K562 (cell line): ENCODE data around the gene NLRC3. TPM values are rescaled to one million over a fixed set of nuclear protein-coding genes. Genes with fewer than 3 reads are reported as not detected.

Experiments
- BMI1 ChIP-seq: fragments of 150-350 bp; IDR thresholded peaks from 2 replicates; pipeline ENCODE4 v1.6.1; 2014; ENCODE audit warnings: low read length
- BRF1 ChIP-seq: IDR thresholded peaks from 3 replicates; pipeline ENCODE4 v1.6.1; 2011; ENCODE audit warnings: borderline replicate concordance, mild to moderate bottlenecking; ENCODE audit not compliant: insufficient read length; ENCODE audit errors: extremely low read depth
- DPF2 ChIP-seq: fragments of 450-650 bp; IDR thresholded peaks from 2 replicates; pipeline ENCODE4 v1.6.1; 2016
- GABPB2 ChIP-seq: fragments of 250-450 bp; sonication (Bioruptor Pico); conservative IDR thresholded peaks from 2 replicates; pipeline ENCODE4 v1.5.1; 2021; ENCODE audit warnings: mild to moderate bottlenecking
- HDAC2 ChIP-seq: fragments of 450-650 bp; IDR thresholded peaks from 2 replicates; pipeline ENCODE4 v1.6.1; 2016; ENCODE audit warnings: mild to moderate bottlenecking
- NR2C1 ChIP-seq, 2 experiments: fragments of 450-650 bp; IDR thresholded peaks; 2 replicates each; pipeline ENCODE4 v1.6.1; 2017; ENCODE audit warnings: mild to moderate bottlenecking in 2 of 2, antibody characterized with exemption in 1 of 2, inconsistent platforms in 1 of 2, missing compliant biosample characterization in 1 of 2, missing genetic modification characterization in 1 of 2
- POU5F1 ChIP-seq: fragments of 150-350 bp; IDR thresholded peaks from 2 replicates; pipeline ENCODE4 v1.6.1; 2014; ENCODE audit warnings: borderline replicate concordance, low read length, low read depth, mild to moderate bottlenecking; ENCODE audit not compliant: partially characterized antibody
- SMARCC2 ChIP-seq: fragments of 450-650 bp; IDR thresholded peaks from 2 replicates; pipeline ENCODE4 v1.6.1; 2017; ENCODE audit warnings: antibody characterized with exemption, moderate library complexity, mild to moderate bottlenecking, low read depth
- TBL1XR1 ChIP-seq, 2 experiments: IDR thresholded peaks; 2 replicates each; pipeline ENCODE4 v1.6.1; 2012; ENCODE audit warnings: improper control_type of control experiment in 2 of 2, low read length in 2 of 2, mild to moderate bottlenecking in 1 of 2
- ZNF165 ChIP-seq: fragments of 250-450 bp; sonication (Bioruptor Pico); IDR thresholded peaks from 2 replicates; pipeline ENCODE4 v1.4.0; 2020; ENCODE audit warnings: borderline replicate concordance
- ZNF224 ChIP-seq: sonication (generic); formaldehyde crosslinking; IDR thresholded peaks from 2 replicates; pipeline ENCODE4 v1.8.0; 2022; ENCODE audit warnings: mild to moderate bottlenecking, missing genetic modification reagents
- polyA plus RNA-seq, 8 experiments: library from polyadenylated mRNA; depleted of rRNA in 4 of 8; stranded (reverse) in 5 of 8; unstranded in 3 of 8; fragments of >200 nt; fragmentation: Nextera tagmentation in 2 of 8; fragmentation: Illumina TruSeq in 1 of 8; extraction: Ambion mirVana in 2 of 8; extraction: Trizol in 1 of 8; gene quantifications; 2 replicates each; pipeline versions ENCODE4 v1.2.1 to v1.2.3, GENCODE V29; 2011 to 2014; ENCODE audit warnings: inconsistent platforms in 1 of 8, missing spikeins in 1 of 8
- total RNA-seq, 7 experiments: library from RNA; depleted of rRNA in 6 of 7; stranded (reverse); fragments of >200 nt in 6 of 7; fragmentation: Illumina TruSeq in 2 of 7; extraction: Trizol in 2 of 7; gene quantifications; 2 replicates each; pipeline versions ENCODE4 v1.2.1 to v1.2.3, GENCODE V29; 2011 to 2021; ENCODE audit warnings: low replicate concordance in 1 of 7
- TF ChIP-seq, protein P1 (sequence below): sonication (generic); formaldehyde crosslinking; IDR thresholded peaks from 2 replicates; pipeline ENCODE4 v1.8.1; 2023; ENCODE audit warnings: mild to moderate bottlenecking, missing genetic modification reagents
- TF ChIP-seq, protein P2 (sequence below), 2 experiments: fragments of 450-650 bp; conservative IDR thresholded peaks; 2 replicates each; pipeline ENCODE4 v1.6.1; 2017; ENCODE audit warnings: mild to moderate bottlenecking in 2 of 2, moderate library complexity in 2 of 2
- TF ChIP-seq, protein P3 (sequence below): IDR thresholded peaks from 2 replicates; pipeline ENCODE4 v1.6.1; 2011; ENCODE audit warnings: borderline replicate concordance, low read depth, mild to moderate bottlenecking, moderate library complexity, low read length; ENCODE audit not compliant: insufficient read depth, poor library complexity, severe bottlenecking
- TF ChIP-seq, protein P4 (sequence below): fragments of 450-650 bp; IDR thresholded peaks from 2 replicates; pipeline ENCODE4 v1.6.1; 2016; ENCODE audit warnings: antibody characterized with exemption
- TF ChIP-seq, protein P5 (sequence below): fragments of 150-350 bp; IDR thresholded peaks from 2 replicates; pipeline ENCODE4 v1.6.1; 2014; ENCODE audit warnings: low read depth, mild to moderate bottlenecking, low read length, borderline replicate concordance

The NLRC3 gene
- total and polyA plus RNA-seq, 9 of the 15 experiments (the other 6 are each of a cell fraction or from before 2014, with no cell fraction given): 0.03 to 0.13 (median 0.03) TPM; not detected in 4

DNA sequence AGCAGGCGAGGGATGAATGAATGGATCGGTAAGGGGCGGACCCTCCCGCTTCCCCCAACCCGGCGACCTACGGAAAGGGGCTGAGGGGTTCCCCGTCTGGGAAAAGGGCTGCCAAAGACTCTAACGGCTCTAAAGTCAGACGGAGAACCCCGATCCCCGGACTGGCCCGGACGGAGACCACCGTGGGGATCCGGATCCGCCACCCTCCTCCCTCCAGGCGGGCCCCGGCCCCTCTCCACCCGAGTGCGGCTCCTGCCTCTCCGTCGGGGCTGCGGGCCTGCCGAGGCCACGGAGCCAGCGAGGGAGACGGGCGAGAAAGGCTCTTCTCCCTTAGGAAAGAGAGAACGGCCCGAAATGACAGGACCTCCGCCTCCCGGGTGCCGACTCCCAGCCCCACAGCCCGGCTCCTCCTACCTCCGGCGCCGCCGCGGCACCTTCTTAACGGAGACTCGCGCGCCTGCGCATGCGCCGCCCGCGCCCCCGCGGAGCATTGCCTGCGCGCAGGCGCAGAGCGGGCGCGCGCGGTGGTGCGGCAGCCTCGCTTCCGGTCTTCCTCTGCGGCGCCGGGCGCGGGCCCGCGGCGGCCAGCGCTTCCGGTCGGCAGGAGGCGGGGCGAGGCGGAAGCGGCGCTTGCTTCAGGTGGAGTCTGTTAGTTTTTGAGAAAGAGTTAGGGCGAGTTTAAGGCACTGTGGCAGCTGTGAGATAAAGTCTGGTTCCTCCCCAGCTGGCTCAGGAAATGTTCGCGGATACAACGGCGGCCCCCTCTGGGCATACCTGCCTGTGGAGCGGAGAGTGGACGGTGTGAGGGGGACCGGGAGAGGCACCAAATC lies 34.2 kb upstream of the NLRC3 start, which contains the start of gene SLX4 (continued):
- TF ChIP-seq POU5F1: peak; percentile 89
- no peak for TF ChIP-seq NR2C1 (IDR thresholded peaks at IDR 0.05)
- no peak for TF ChIP-seq NR2C1 (tag; IDR thresholded peaks at IDR 0.05)
- TF ChIP-seq, protein P1, sequence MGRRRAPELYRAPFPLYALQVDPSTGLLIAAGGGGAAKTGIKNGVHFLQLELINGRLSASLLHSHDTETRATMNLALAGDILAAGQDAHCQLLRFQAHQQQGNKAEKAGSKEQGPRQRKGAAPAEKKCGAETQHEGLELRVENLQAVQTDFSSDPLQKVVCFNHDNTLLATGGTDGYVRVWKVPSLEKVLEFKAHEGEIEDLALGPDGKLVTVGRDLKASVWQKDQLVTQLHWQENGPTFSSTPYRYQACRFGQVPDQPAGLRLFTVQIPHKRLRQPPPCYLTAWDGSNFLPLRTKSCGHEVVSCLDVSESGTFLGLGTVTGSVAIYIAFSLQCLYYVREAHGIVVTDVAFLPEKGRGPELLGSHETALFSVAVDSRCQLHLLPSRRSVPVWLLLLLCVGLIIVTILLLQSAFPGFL (CRISPR knock-in tag): no peak
- TF ChIP-seq HDAC2: 0 out of 2 replicates have a peak, but pooled peaks have one; percentile 66
- TF ChIP-seq, protein P2, sequence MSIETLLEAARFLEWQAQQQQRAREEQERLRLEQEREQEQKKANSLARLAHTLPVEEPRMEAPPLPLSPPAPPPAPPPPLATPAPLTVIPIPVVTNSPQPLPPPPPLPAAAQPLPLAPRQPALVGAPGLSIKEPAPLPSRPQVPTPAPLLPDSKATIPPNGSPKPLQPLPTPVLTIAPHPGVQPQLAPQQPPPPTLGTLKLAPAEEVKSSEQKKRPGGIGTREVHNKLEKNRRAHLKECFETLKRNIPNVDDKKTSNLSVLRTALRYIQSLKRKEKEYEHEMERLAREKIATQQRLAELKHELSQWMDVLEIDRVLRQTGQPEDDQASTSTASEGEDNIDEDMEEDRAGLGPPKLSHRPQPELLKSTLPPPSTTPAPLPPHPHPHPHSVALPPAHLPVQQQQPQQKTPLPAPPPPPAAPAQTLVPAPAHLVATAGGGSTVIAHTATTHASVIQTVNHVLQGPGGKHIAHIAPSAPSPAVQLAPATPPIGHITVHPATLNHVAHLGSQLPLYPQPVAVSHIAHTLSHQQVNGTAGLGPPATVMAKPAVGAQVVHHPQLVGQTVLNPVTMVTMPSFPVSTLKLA (conservative IDR thresholded peaks at IDR 0.05): 0 out of 4 replicates have a peak, but pooled peaks of 1 of the 2 experiments have one; percentile 40
- 0 out of 2 replicates have a peak, but pooled peaks have one; percentile 10 for TF ChIP-seq ZNF165
- no peak for TF ChIP-seq SMARCC2
- TF ChIP-seq GABPB2: no peak
- TF ChIP-seq, protein P3, sequence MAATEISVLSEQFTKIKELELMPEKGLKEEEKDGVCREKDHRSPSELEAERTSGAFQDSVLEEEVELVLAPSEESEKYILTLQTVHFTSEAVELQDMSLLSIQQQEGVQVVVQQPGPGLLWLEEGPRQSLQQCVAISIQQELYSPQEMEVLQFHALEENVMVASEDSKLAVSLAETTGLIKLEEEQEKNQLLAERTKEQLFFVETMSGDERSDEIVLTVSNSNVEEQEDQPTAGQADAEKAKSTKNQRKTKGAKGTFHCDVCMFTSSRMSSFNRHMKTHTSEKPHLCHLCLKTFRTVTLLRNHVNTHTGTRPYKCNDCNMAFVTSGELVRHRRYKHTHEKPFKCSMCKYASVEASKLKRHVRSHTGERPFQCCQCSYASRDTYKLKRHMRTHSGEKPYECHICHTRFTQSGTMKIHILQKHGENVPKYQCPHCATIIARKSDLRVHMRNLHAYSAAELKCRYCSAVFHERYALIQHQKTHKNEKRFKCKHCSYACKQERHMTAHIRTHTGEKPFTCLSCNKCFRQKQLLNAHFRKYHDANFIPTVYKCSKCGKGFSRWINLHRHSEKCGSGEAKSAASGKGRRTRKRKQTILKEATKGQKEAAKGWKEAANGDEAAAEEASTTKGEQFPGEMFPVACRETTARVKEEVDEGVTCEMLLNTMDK: no peak
- TF ChIP-seq, protein P4, sequence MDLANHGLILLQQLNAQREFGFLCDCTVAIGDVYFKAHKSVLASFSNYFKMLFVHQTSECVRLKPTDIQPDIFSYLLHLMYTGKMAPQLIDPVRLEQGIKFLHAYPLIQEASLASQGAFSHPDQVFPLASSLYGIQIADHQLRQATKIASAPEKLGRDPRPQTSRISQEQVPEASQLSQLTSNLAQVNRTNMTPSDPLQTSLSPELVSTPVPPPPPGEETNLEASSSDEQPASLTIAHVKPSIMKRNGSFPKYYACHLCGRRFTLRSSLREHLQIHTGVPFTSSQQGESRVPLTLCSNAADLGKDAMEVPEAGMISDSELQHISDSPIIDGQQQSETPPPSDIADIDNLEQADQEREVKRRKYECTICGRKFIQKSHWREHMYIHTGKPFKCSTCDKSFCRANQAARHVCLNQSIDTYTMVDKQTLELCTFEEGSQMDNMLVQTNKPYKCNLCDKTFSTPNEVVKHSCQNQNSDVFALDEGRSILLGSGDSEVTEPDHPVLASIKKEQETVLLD: peak; percentile 85
- TF ChIP-seq ZNF224: no peak
- no peak for TF ChIP-seq BRF1
- TF ChIP-seq, protein P5, sequence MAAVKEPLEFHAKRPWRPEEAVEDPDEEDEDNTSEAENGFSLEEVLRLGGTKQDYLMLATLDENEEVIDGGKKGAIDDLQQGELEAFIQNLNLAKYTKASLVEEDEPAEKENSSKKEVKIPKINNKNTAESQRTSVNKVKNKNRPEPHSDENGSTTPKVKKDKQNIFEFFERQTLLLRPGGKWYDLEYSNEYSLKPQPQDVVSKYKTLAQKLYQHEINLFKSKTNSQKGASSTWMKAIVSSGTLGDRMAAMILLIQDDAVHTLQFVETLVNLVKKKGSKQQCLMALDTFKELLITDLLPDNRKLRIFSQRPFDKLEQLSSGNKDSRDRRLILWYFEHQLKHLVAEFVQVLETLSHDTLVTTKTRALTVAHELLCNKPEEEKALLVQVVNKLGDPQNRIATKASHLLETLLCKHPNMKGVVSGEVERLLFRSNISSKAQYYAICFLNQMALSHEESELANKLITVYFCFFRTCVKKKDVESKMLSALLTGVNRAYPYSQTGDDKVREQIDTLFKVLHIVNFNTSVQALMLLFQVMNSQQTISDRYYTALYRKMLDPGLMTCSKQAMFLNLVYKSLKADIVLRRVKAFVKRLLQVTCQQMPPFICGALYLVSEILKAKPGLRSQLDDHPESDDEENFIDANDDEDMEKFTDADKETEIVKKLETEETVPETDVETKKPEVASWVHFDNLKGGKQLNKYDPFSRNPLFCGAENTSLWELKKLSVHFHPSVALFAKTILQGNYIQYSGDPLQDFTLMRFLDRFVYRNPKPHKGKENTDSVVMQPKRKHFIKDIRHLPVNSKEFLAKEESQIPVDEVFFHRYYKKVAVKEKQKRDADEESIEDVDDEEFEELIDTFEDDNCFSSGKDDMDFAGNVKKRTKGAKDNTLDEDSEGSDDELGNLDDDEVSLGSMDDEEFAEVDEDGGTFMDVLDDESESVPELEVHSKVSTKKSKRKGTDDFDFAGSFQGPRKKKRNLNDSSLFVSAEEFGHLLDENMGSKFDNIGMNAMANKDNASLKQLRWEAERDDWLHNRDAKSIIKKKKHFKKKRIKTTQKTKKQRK: no peak
- no peak for TF ChIP-seq DPF2
- TF ChIP-seq BMI1: no peak
- TF ChIP-seq TBL1XR1 (IDR thresholded peaks at IDR 0.05; ENCODE audit: low read length in 2 of 2): no peak
